WTC11 (cell line): ENCODE measurements around the gene CNTNAP1. TPM values are rescaled to one million over a fixed set of nuclear protein-coding genes. Genes with fewer than 3 reads are reported as not detected.
"Not testable (repeated sequence)": the region's sequence is repeated elsewhere in the genome, so short reads cannot be mapped to it uniquely, and the experiment has no call there.

Experiments
- ATAC-seq: fragments of 200-7000 bp; cut with Tn5 transposase; 2 replicates; pipeline ENCODE4 v1.10.0; 2021; ENCODE audit warnings: mild to moderate bottlenecking, moderate library complexity
- CTCF ChIA-PET: fragments of 300-600 bp; sonication (Branson Sonifier 250); formaldehyde crosslinking; loops from one replicate; lab custom pipeline; 2021; ENCODE audit warnings: antibody characterized with exemption; lab: Charles Lee
- POLR2A ChIA-PET: fragments of 350-600 bp; sonication (Branson Sonifier 250); formaldehyde crosslinking; loops from one replicate; lab custom pipeline; 2021; ENCODE audit warnings: antibody characterized with exemption; lab: Charles Lee
- DNase-seq: peaks from one replicate; pipeline ENCODE4 v3.0.0; 2021; ENCODE audit warnings: low spot score
- H3K27ac Mint-ChIP-seq: 2 replicates; pipeline ENCODE4 v1.8.0; 2021; ENCODE audit warnings: mixed read lengths
- H3K27me3 Mint-ChIP-seq: 2 replicates; pipeline ENCODE4 v1.8.0; 2021; ENCODE audit warnings: low read depth, mild to moderate bottlenecking, moderate library complexity, mixed read lengths
- H3K36me3 Mint-ChIP-seq: 2 replicates; pipeline ENCODE4 v1.8.0; 2021; ENCODE audit warnings: mixed read lengths
- H3K4me1 Mint-ChIP-seq: 2 replicates; pipeline ENCODE4 v1.8.0; 2022; ENCODE audit warnings: mixed read lengths
- H3K4me3 Mint-ChIP-seq: 2 replicates; pipeline ENCODE4 v1.8.0; 2021; ENCODE audit warnings: mild to moderate bottlenecking, moderate library complexity, mixed read lengths
- H3K9me3 Mint-ChIP-seq: 2 replicates; pipeline ENCODE4 v1.8.0; 2021; ENCODE audit warnings: mixed read lengths
- AFF4 ChIP-seq: sonication (generic); formaldehyde crosslinking; IDR thresholded peaks from 2 replicates; pipeline ENCODE4 v1.8.1; 2023; ENCODE audit warnings: mild to moderate bottlenecking, missing genetic modification reagents, borderline replicate concordance
- ATF3 ChIP-seq: sonication (generic); formaldehyde crosslinking; conservative IDR thresholded peaks from 2 replicates; pipeline ENCODE4 v1.8.1; 2022; ENCODE audit warnings: mild to moderate bottlenecking, missing genetic modification reagents
- CREB1 ChIP-seq: sonication (generic); formaldehyde crosslinking; IDR thresholded peaks from 2 replicates; pipeline ENCODE4 v1.8.0; 2023; ENCODE audit warnings: mild to moderate bottlenecking, missing genetic modification reagents
- E2F5 ChIP-seq: sonication (generic); formaldehyde crosslinking; IDR thresholded peaks from 2 replicates; pipeline ENCODE4 v1.8.1; 2022; ENCODE audit warnings: mild to moderate bottlenecking, moderate library complexity, missing genetic modification reagents
- IRF1 ChIP-seq: sonication (generic); formaldehyde crosslinking; IDR thresholded peaks from 2 replicates; pipeline ENCODE4 v1.8.0; 2023; ENCODE audit warnings: missing genetic modification reagents
- KAT7 ChIP-seq: sonication (generic); formaldehyde crosslinking; IDR thresholded peaks from 2 replicates; pipeline ENCODE4 v1.8.1; 2023; ENCODE audit warnings: missing genetic modification reagents, mild to moderate bottlenecking, borderline replicate concordance
- MXD4 ChIP-seq: fragments of 250-450 bp; sonication (Bioruptor Pico); IDR thresholded peaks from 2 replicates; pipeline ENCODE4 v1.8.0; 2021; ENCODE audit warnings: mild to moderate bottlenecking, moderate library complexity, borderline replicate concordance
- MYBL2 ChIP-seq: sonication (generic); formaldehyde crosslinking; IDR thresholded peaks from 2 replicates; pipeline ENCODE4 v1.8.1; 2023; ENCODE audit warnings: mild to moderate bottlenecking, moderate library complexity, missing genetic modification reagents
- RORB ChIP-seq: fragments of 250-450 bp; sonication (Bioruptor Pico); IDR thresholded peaks from 2 replicates; pipeline ENCODE4 v1.9.0; 2021; ENCODE audit warnings: mild to moderate bottlenecking
- SOX15 ChIP-seq: fragments of 250-450 bp; sonication (Bioruptor Pico); IDR thresholded peaks from 2 replicates; pipeline ENCODE4 v1.9.0; 2021; ENCODE audit warnings: mild to moderate bottlenecking
- ZNF317 ChIP-seq: sonication (generic); formaldehyde crosslinking; IDR thresholded peaks from 2 replicates; pipeline ENCODE4 v1.8.1; 2023; ENCODE audit warnings: low read depth, mild to moderate bottlenecking, moderate library complexity, missing genetic modification reagents, borderline replicate concordance
- ZNF416 ChIP-seq: fragments of 250-450 bp; sonication (Bioruptor Pico); IDR thresholded peaks from 2 replicates; pipeline ENCODE4 v1.9.0; 2021; ENCODE audit warnings: mild to moderate bottlenecking, inconsistent platforms
- ZNF512 ChIP-seq: sonication (generic); formaldehyde crosslinking; IDR thresholded peaks from 2 replicates; pipeline ENCODE4 v1.8.1; 2022; ENCODE audit warnings: missing genetic modification reagents, borderline replicate concordance
- total RNA-seq: library from RNA; stranded (reverse); gene quantifications from 3 replicates; pipeline ENCODE4 v1.2.3, GENCODE V29; 2021
- TF ChIP-seq, protein P1 (sequence below): sonication (generic); formaldehyde crosslinking; IDR thresholded peaks from 2 replicates; pipeline ENCODE4 v1.8.1; 2023; ENCODE audit warnings: mild to moderate bottlenecking, missing genetic modification reagents
- TF ChIP-seq, protein P2 (sequence below): sonication (generic); formaldehyde crosslinking; IDR thresholded peaks from 2 replicates; pipeline ENCODE4 v1.8.1; 2023; ENCODE audit warnings: mild to moderate bottlenecking, missing genetic modification reagents
- TF ChIP-seq, protein P3 (sequence below): fragments of 200-600 bp; IDR thresholded peaks from 2 replicates; pipeline ENCODE4 v1.8.0; 2022; ENCODE audit warnings: antibody characterized with exemption
- TF ChIP-seq, protein P4 (sequence below): sonication (generic); formaldehyde crosslinking; IDR thresholded peaks from 2 replicates; pipeline ENCODE4 v1.8.1; 2022; ENCODE audit warnings: low read depth, mild to moderate bottlenecking, moderate library complexity, missing genetic modification reagents, borderline replicate concordance
- TF ChIP-seq, protein P5 (sequence below): sonication (generic); formaldehyde crosslinking; IDR thresholded peaks from 2 replicates; pipeline ENCODE4 v1.8.0; 2022; ENCODE audit warnings: mild to moderate bottlenecking, missing genetic modification reagents

The CNTNAP1 gene
- total RNA-seq, 1 experiment from 2014 or later = 12.1 TPM

GRCh38 chr17:42740699-42741098, 58.4 kb downstream of the CNTNAP1 start (continued):
- no peak for TF ChIP-seq AFF4 (CRISPR knock-in tag)
- no peak for TF ChIP-seq MXD4 (CRISPR knock-in tag)
- no peak for TF ChIP-seq SOX15 (CRISPR knock-in tag)
- TF ChIP-seq ZNF512 (CRISPR knock-in tag) = no peak
- TF ChIP-seq, protein P1, sequence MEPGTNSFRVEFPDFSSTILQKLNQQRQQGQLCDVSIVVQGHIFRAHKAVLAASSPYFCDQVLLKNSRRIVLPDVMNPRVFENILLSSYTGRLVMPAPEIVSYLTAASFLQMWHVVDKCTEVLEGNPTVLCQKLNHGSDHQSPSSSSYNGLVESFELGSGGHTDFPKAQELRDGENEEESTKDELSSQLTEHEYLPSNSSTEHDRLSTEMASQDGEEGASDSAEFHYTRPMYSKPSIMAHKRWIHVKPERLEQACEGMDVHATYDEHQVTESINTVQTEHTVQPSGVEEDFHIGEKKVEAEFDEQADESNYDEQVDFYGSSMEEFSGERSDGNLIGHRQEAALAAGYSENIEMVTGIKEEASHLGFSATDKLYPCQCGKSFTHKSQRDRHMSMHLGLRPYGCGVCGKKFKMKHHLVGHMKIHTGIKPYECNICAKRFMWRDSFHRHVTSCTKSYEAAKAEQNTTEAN (CRISPR knock-in tag) = no peak
- TF ChIP-seq, protein P2, sequence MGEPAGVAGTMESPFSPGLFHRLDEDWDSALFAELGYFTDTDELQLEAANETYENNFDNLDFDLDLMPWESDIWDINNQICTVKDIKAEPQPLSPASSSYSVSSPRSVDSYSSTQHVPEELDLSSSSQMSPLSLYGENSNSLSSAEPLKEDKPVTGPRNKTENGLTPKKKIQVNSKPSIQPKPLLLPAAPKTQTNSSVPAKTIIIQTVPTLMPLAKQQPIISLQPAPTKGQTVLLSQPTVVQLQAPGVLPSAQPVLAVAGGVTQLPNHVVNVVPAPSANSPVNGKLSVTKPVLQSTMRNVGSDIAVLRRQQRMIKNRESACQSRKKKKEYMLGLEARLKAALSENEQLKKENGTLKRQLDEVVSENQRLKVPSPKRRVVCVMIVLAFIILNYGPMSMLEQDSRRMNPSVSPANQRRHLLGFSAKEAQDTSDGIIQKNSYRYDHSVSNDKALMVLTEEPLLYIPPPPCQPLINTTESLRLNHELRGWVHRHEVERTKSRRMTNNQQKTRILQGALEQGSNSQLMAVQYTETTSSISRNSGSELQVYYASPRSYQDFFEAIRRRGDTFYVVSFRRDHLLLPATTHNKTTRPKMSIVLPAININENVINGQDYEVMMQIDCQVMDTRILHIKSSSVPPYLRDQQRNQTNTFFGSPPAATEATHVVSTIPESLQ = no peak
- TF ChIP-seq CREB1 (CRISPR knock-in tag) = no peak
- no peak for TF ChIP-seq RORB
- TF ChIP-seq, protein P3, sequence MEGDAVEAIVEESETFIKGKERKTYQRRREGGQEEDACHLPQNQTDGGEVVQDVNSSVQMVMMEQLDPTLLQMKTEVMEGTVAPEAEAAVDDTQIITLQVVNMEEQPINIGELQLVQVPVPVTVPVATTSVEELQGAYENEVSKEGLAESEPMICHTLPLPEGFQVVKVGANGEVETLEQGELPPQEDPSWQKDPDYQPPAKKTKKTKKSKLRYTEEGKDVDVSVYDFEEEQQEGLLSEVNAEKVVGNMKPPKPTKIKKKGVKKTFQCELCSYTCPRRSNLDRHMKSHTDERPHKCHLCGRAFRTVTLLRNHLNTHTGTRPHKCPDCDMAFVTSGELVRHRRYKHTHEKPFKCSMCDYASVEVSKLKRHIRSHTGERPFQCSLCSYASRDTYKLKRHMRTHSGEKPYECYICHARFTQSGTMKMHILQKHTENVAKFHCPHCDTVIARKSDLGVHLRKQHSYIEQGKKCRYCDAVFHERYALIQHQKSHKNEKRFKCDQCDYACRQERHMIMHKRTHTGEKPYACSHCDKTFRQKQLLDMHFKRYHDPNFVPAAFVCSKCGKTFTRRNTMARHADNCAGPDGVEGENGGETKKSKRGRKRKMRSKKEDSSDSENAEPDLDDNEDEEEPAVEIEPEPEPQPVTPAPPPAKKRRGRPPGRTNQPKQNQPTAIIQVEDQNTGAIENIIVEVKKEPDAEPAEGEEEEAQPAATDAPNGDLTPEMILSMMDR = no peak
- TF ChIP-seq, protein P4, sequence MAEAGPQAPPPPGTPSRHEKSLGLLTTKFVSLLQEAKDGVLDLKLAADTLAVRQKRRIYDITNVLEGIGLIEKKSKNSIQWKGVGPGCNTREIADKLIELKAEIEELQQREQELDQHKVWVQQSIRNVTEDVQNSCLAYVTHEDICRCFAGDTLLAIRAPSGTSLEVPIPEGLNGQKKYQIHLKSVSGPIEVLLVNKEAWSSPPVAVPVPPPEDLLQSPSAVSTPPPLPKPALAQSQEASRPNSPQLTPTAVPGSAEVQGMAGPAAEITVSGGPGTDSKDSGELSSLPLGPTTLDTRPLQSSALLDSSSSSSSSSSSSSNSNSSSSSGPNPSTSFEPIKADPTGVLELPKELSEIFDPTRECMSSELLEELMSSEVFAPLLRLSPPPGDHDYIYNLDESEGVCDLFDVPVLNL (CRISPR knock-in tag) = no peak
- no peak for TF ChIP-seq IRF1
- TF ChIP-seq E2F5 (CRISPR knock-in tag) = no peak
- no peak for TF ChIP-seq MYBL2 (CRISPR knock-in tag)
- TF ChIP-seq KAT7 (CRISPR knock-in tag) = no peak
- TF ChIP-seq ZNF416 (CRISPR knock-in tag) = no peak
- TF ChIP-seq ATF3 (CRISPR knock-in tag) = no peak
- TF ChIP-seq ZNF317 (CRISPR knock-in tag) = no peak
- TF ChIP-seq, protein P5, sequence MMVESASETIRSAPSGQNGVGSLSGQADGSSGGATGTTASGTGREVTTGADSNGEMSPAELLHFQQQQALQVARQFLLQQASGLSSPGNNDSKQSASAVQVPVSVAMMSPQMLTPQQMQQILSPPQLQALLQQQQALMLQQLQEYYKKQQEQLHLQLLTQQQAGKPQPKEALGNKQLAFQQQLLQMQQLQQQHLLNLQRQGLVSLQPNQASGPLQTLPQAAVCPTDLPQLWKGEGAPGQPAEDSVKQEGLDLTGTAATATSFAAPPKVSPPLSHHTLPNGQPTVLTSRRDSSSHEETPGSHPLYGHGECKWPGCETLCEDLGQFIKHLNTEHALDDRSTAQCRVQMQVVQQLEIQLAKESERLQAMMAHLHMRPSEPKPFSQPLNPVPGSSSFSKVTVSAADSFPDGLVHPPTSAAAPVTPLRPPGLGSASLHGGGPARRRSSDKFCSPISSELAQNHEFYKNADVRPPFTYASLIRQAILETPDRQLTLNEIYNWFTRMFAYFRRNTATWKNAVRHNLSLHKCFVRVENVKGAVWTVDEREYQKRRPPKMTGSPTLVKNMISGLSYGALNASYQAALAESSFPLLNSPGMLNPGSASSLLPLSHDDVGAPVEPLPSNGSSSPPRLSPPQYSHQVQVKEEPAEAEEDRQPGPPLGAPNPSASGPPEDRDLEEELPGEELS (CRISPR knock-in tag) = no peak

GRCh38 chr17:42742916-42743315, 60.6 kb downstream of the CNTNAP1 start:
- POLR2A ChIA-PET = interaction anchor here (0.7 to 1.6 kb wide), 2 partner anchors 14 to 16 kb away, joined by 3 read pairs; no protein-coding TSS in a partner anchor
- Mint-ChIP-seq H3K27me3 (peaks cover 26% of the 10 kb centered on the region), H3K4me1 (peaks cover 19% of the 10 kb centered on the region)
- H3K27ac Mint-ChIP-seq, ATAC-seq, H3K36me3 Mint-ChIP-seq, H3K9me3 Mint-ChIP-seq, H3K4me3 Mint-ChIP-seq, DNase-seq: not testable (repeated sequence)
- CTCF ChIA-PET = interaction anchor here (0.6 to 2.7 kb wide), 8 partner anchors 18 to 165 kb away, joined by 3 to 31 read pairs (median 4); partner anchors contain the start of genes COA3 and RAMP2
